ENCODE measurements around the gene TOB2. TPM values are rescaled to one million over a fixed set of nuclear protein-coding genes. Genes with fewer than 3 reads are reported as not detected.

Gene TOB2
- total RNA-seq, 1 donor, result 29.0 TPM

- Histone ChIP-seq H4K20me1 (ENCODE audit: insufficient read depth, low read length) (peaks cover 7% of the 10 kb centered on the region), H2AFZ (ENCODE audit: low read length) (no peak overlapping the region), H3K36me3 (ENCODE audit: insufficient read depth, low read length) (no peaks in the 10 kb centered on the region), H3K4me2 (ENCODE audit: insufficient read depth, low read length) (no peak overlapping the region), H3K27ac (ENCODE audit: low read depth, low read length) (no peak overlapping the region), H3K27me3 (ENCODE audit: insufficient read depth, low read length) (no peaks in the 10 kb centered on the region), H3K79me2 (ENCODE audit: insufficient read depth, low read length) (peaks cover 14% of the 10 kb centered on the region), H3K9me3 (ENCODE audit: low read depth, low read length) (no peaks in the 10 kb centered on the region), H3K4me3 (ENCODE audit: insufficient read depth, low read length) (no peak overlapping the region), H3K4me1 (ENCODE audit: insufficient read depth, low read length) (peaks cover 19% of the 10 kb centered on the region)
- TF ChIP-seq CTCF (IDR thresholded peaks at IDR 0.05; ENCODE audit: extremely low read depth, low read depth, low read length), result no peak
- no peak for DNase-seq (ENCODE audit: insufficient read length, low spot score, missing footprints)
Measured at GRCh38 chr22:41418717-41419116, 27.9 kb downstream of the TOB2 start.

GRCh38 chr22:41417622-41418390, 28.8 kb downstream of the TOB2 start:
- Histone ChIP-seq H4K20me1 (ENCODE audit: insufficient read depth, low read length) (peaks cover 7% of the 10 kb centered on the region), H3K4me2 (ENCODE audit: insufficient read depth, low read length) (peak overlapping the region; percentile 12), H3K4me1 (ENCODE audit: insufficient read depth, low read length) (peaks cover 22% of the 10 kb centered on the region), H3K9me3 (ENCODE audit: low read depth, low read length) (no peaks in the 10 kb centered on the region), H3K36me3 (ENCODE audit: insufficient read depth, low read length) (no peaks in the 10 kb centered on the region), H2AFZ (ENCODE audit: low read length) (no peak overlapping the region), H3K4me3 (ENCODE audit: insufficient read depth, low read length) (no peak overlapping the region), H3K27ac (ENCODE audit: low read depth, low read length) (no peak overlapping the region), H3K27me3 (ENCODE audit: insufficient read depth, low read length) (no peaks in the 10 kb centered on the region), H3K79me2 (ENCODE audit: insufficient read depth, low read length) (peaks cover 14% of the 10 kb centered on the region)
- DNase-seq (ENCODE audit: insufficient read length, low spot score, missing footprints), result peak; percentile 68
- no peak for TF ChIP-seq CTCF (IDR thresholded peaks at IDR 0.05; ENCODE audit: extremely low read depth, low read depth, low read length)

GRCh38 chr22:41415554-41415953, 31.0 kb downstream of the TOB2 start:
- H3K4me2 ChIP-seq (ENCODE audit: insufficient read depth, low read length), result no peak overlapping the region
- peaks cover 19% of the 10 kb centered on the region for H3K79me2 ChIP-seq (ENCODE audit: insufficient read depth, low read length)
- no peaks in the 10 kb centered on the region for H3K36me3 ChIP-seq (ENCODE audit: insufficient read depth, low read length)
- H2AFZ ChIP-seq (ENCODE audit: low read length), result no peak overlapping the region
- H3K4me1 ChIP-seq (ENCODE audit: insufficient read depth, low read length), result peaks cover 27% of the 10 kb centered on the region
- no peak for TF ChIP-seq CTCF (IDR thresholded peaks at IDR 0.05; ENCODE audit: extremely low read depth, low read depth, low read length)
- no peak overlapping the region for H3K27ac ChIP-seq (ENCODE audit: low read depth, low read length)
- H3K27me3 ChIP-seq (ENCODE audit: insufficient read depth, low read length), result no peaks in the 10 kb centered on the region
- no peaks in the 10 kb centered on the region for H3K9me3 ChIP-seq (ENCODE audit: low read depth, low read length)
- no peak overlapping the region for H3K4me3 ChIP-seq (ENCODE audit: insufficient read depth, low read length)
- DNase-seq (ENCODE audit: insufficient read length, low spot score, missing footprints), result no peak
- H4K20me1 ChIP-seq (ENCODE audit: insufficient read depth, low read length), result peaks cover 7% of the 10 kb centered on the region

GRCh38 chr22:41411021-41411851, 35.4 kb downstream of the TOB2 start:
- Histone ChIP-seq H3K27ac (ENCODE audit: low read depth, low read length) (no peak overlapping the region), H3K27me3 (ENCODE audit: insufficient read depth, low read length) (no peaks in the 10 kb centered on the region), H4K20me1 (ENCODE audit: insufficient read depth, low read length) (peaks cover 2% of the 10 kb centered on the region), H3K79me2 (ENCODE audit: insufficient read depth, low read length) (peaks cover 19% of the 10 kb centered on the region), H3K4me1 (ENCODE audit: insufficient read depth, low read length) (peaks cover 18% of the 10 kb centered on the region), H2AFZ (ENCODE audit: low read length) (no peak overlapping the region), H3K9me3 (ENCODE audit: low read depth, low read length) (no peaks in the 10 kb centered on the region), H3K36me3 (ENCODE audit: insufficient read depth, low read length) (no peaks in the 10 kb centered on the region), H3K4me3 (ENCODE audit: insufficient read depth, low read length) (no peak overlapping the region), H3K4me2 (ENCODE audit: insufficient read depth, low read length) (no peak overlapping the region)
- DNase-seq (ENCODE audit: insufficient read length, low spot score, missing footprints), result peak; percentile 73
- TF ChIP-seq CTCF (IDR thresholded peaks at IDR 0.05; ENCODE audit: extremely low read depth, low read depth, low read length), result no peak
